ENCODE results near the gene ARID2. TPM values are rescaled to one million over a fixed set of nuclear protein-coding genes. Genes with fewer than 3 reads are reported as not detected.
A peak's percentile ranks its signal among the peaks of the same experiment; 100 is the strongest.

ARID2 gene
- total and polyA plus RNA-seq, 10 of the 15 experiments (the other 5 are each of a cell fraction or from before 2014, with no cell fraction given): 9.2 to 29.8 (median 20.3) TPM

- no peaks in the 10 kb centered on the region for H3K79me2 ChIP-seq (ENCODE audit: control insufficient read depth, insufficient read depth, low read length)
- ChIA-PET CTCF (interaction anchor here (1.4 to 2.4 kb wide), 2 partner anchors 9 to 19 kb away, joined by 3 to 7 read pairs; no protein-coding TSS in a partner anchor), RAD21 (ENCODE audit: unreplicated experiment) (no interaction called here), POLR2A (no interaction called here), SMC1A (ENCODE audit: uncharacterized antibody, unreplicated experiment) (interaction anchor here (1.0 to 1.5 kb wide), 3 partner anchors 10 to 72 kb away, joined by 3 read pairs; no protein-coding TSS in a partner anchor)
- no peak overlapping the region for H3K4me2 ChIP-seq (ENCODE audit: control insufficient read depth, insufficient read depth)
- FAIRE-seq (no peak), ATAC-seq (no peak), DNase-seq (ENCODE audit: low read depth, low spot score) (no peak)
- no peaks in the 10 kb centered on the region for H4K20me1 ChIP-seq (ENCODE audit: control insufficient read depth, insufficient read depth)
- no peaks in the 10 kb centered on the region for H3K27me3 ChIP-seq (replicated peaks in 1 of 2; ENCODE audit: control insufficient read depth in 2 of 2, insufficient read depth in 2 of 2, low read length in 1 of 2)
- no peak overlapping the region for H2AFZ ChIP-seq (ENCODE audit: control insufficient read depth, low read depth, low read length)
- intact Hi-C loops (cut with micrococcal nuclease; ENCODE audit: unreplicated experiment): loop anchor here (10.0 kb wide), 1 partner anchor 368 kb away; no protein-coding TSS in a partner anchor
- TF ChIP-seq ATF7 (IDR thresholded peaks at IDR 0.05; ENCODE audit: low read depth) (no peak), YY1 (IDR thresholded peaks at IDR 0.05; ENCODE audit: low read depth, low read length) (no peak)
- WGBS (ENCODE audit: insufficient coverage, insufficient replicate concordance, low lambda C conversion rate, missing lambda C conversion rate): 71% methylated on average over 3 of the region's 3 CpGs
- peaks cover 3% of the 10 kb centered on the region; the same call in 1 of the 2 replicates for H3K4me1 ChIP-seq (ENCODE audit: control insufficient read depth, insufficient read depth, low read length)
- H3K9me3 ChIP-seq (replicated peaks; ENCODE audit: control insufficient read depth, insufficient read depth, low read length): no peaks in the 10 kb centered on the region
- H3K4me3 ChIP-seq: no peak overlapping the region
- in situ Hi-C loops (cut with MboI): no loop called here
- H3K36me3 ChIP-seq (ENCODE audit: control insufficient read depth in 2 of 2, insufficient read depth in 2 of 2, low read length in 1 of 2): no peaks in the 10 kb centered on the region
- H3K9ac ChIP-seq (ENCODE audit: control insufficient read depth, insufficient read depth, low read length): no peak overlapping the region
- no TSS peak for BruUV-seq (replicated peaks)
- no peak overlapping the region for H3K27ac ChIP-seq (ENCODE audit: control insufficient read depth, insufficient read depth)
Measured at GRCh38 chr12:45912774-45913173, 183.3 kb downstream of the ARID2 start.

- Histone ChIP-seq H4K20me1 (ENCODE audit: control insufficient read depth, insufficient read depth) (no peaks in the 10 kb centered on the region), H2AFZ (ENCODE audit: control insufficient read depth, low read depth, low read length) (no peak overlapping the region), H3K79me2 (ENCODE audit: control insufficient read depth, insufficient read depth, low read length) (no peaks in the 10 kb centered on the region), H3K4me1 (ENCODE audit: control insufficient read depth, insufficient read depth, low read length) (no peaks in the 10 kb centered on the region), H3K27me3 (replicated peaks in 1 of 2; ENCODE audit: control insufficient read depth in 2 of 2, insufficient read depth in 2 of 2, low read length in 1 of 2) (no peaks in the 10 kb centered on the region), H3K4me2 (ENCODE audit: control insufficient read depth, insufficient read depth) (no peak overlapping the region), H3K36me3 (ENCODE audit: control insufficient read depth in 2 of 2, insufficient read depth in 2 of 2, low read length in 1 of 2) (peaks cover 0 to 2% of the 10 kb centered on the region in 2 experiments; a peak in 2 of 4 replicates), H3K9me3 (replicated peaks; ENCODE audit: control insufficient read depth, insufficient read depth, low read length) (no peaks in the 10 kb centered on the region), H3K4me3 (no peak overlapping the region), H3K27ac (ENCODE audit: control insufficient read depth, insufficient read depth) (no peak overlapping the region), H3K9ac (ENCODE audit: control insufficient read depth, insufficient read depth, low read length) (no peak overlapping the region)
- ChIA-PET RAD21 (ENCODE audit: unreplicated experiment) (interaction anchor here (1.1 kb wide), 1 partner anchor 369 kb away, joined by 4 read pairs; no protein-coding TSS in a partner anchor), SMC1A (ENCODE audit: uncharacterized antibody, unreplicated experiment) (interaction anchor here (0.8 to 2.2 kb wide), 5 partner anchors 9 to 369 kb away, joined by 3 to 6 read pairs (median 3); no protein-coding TSS in a partner anchor), POLR2A (no interaction called here), CTCF (interaction anchor here (1.4 to 2.4 kb wide), 2 partner anchors 10 to 19 kb away, joined by 3 to 7 read pairs; no protein-coding TSS in a partner anchor)
- intact Hi-C loops (cut with micrococcal nuclease; ENCODE audit: unreplicated experiment): loop anchor here (10.0 kb wide), 1 partner anchor 369 kb away; no protein-coding TSS in a partner anchor
- 0% methylated on average over 2 of the region's 2 CpGs for WGBS (ENCODE audit: insufficient coverage, insufficient replicate concordance, low lambda C conversion rate, missing lambda C conversion rate)
- BruUV-seq (replicated peaks): no TSS peak
- ATAC-seq: peak; percentile 6; the same call in 1 of the 3 replicates
- no peak for DNase-seq (ENCODE audit: low read depth, low spot score)
- TF ChIP-seq POLR2AphosphoS2 (IDR thresholded peaks at IDR 0.05; ENCODE audit: low read depth, low read length) (0 out of 2 replicates have a peak, but pooled peaks have one; percentile 17), GATAD2B (conservative IDR thresholded peaks at IDR 0.05; ENCODE audit: low read depth) (no peak)
- no peak for FAIRE-seq
- in situ Hi-C loops (cut with MboI): no loop called here
Measured at GRCh38 chr12:45913631-45914030, 184.1 kb downstream of the ARID2 start.
